Neural crest cell (in vitro differentiated cells): ENCODE results near the gene SYT9. TPM values are rescaled to one million over a fixed set of nuclear protein-coding genes. Genes with fewer than 3 reads are reported as not detected.

Source experiments
- DNase-seq: peaks from one replicate; pipeline ENCODE4 v3.0.0; 2021; ENCODE audit warnings: low read depth, mixed read lengths, low spot score
- H3K27ac Mint-ChIP-seq: one replicate; pipeline ENCODE4 v1.8.0; 2021; ENCODE audit warnings: mild to moderate bottlenecking, mixed read lengths; ENCODE audit not compliant: unreplicated experiment
- H3K27me3 Mint-ChIP-seq: 2 replicates; pipeline ENCODE4 v1.8.0; 2021; ENCODE audit warnings: low read depth, mild to moderate bottlenecking, mixed read lengths
- H3K36me3 Mint-ChIP-seq: 2 replicates; pipeline ENCODE4 v1.8.0; 2021; ENCODE audit warnings: low read depth, mild to moderate bottlenecking, mixed read lengths
- H3K4me1 Mint-ChIP-seq: 2 replicates; pipeline ENCODE4 v1.8.0; 2021; ENCODE audit warnings: mixed read lengths
- H3K4me3 Mint-ChIP-seq: one replicate; pipeline ENCODE4 v1.8.0; 2021; ENCODE audit warnings: mild to moderate bottlenecking, mixed read lengths
- H3K9me3 Mint-ChIP-seq: 2 replicates; pipeline ENCODE4 v1.8.0; 2021; ENCODE audit warnings: mixed read lengths
- total RNA-seq: library from RNA; stranded (reverse); gene quantifications from 2 replicates; pipeline ENCODE4 v1.2.1, GENCODE V29; 2021
- TF ChIP-seq, protein P1 (sequence below): fragments of 200-600 bp; sonication (generic); conservative IDR thresholded peaks from 2 replicates; pipeline ENCODE4 v1.5.0; 2021; ENCODE audit warnings: antibody characterized with exemption, mild to moderate bottlenecking

SYT9 gene
- total RNA-seq, 1 donor from 2014 or later = 0.72 TPM

DNA sequence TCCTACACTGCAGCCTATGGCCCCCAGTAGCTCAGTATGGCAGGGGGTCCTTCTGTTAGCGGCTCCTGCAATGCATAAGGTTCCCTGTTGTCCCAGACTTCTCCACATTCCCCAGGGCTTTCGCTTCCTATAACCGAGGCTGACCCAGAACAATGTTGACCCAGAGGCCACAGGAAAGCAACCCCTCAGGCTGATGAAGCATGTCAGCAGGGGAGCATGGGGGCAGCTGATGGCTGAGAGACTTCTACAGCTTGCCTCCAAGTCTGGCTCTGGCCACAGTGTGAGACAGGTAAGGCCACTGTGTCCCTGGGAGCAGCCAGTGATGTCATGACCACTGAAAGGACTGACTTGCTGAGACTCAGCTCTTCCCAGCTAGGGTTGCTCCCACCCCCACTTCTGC lies 249.5 kb downstream of the SYT9 start:
- no peaks in the 10 kb centered on the region for H3K27me3 Mint-ChIP-seq
- H3K27ac Mint-ChIP-seq = no peak overlapping the region
- H3K9me3 Mint-ChIP-seq = peaks cover 2% of the 10 kb centered on the region
- H3K4me3 Mint-ChIP-seq = no peak overlapping the region
- no peaks in the 10 kb centered on the region for H3K4me1 Mint-ChIP-seq
- DNase-seq = no peak
- TF ChIP-seq, protein P1, sequence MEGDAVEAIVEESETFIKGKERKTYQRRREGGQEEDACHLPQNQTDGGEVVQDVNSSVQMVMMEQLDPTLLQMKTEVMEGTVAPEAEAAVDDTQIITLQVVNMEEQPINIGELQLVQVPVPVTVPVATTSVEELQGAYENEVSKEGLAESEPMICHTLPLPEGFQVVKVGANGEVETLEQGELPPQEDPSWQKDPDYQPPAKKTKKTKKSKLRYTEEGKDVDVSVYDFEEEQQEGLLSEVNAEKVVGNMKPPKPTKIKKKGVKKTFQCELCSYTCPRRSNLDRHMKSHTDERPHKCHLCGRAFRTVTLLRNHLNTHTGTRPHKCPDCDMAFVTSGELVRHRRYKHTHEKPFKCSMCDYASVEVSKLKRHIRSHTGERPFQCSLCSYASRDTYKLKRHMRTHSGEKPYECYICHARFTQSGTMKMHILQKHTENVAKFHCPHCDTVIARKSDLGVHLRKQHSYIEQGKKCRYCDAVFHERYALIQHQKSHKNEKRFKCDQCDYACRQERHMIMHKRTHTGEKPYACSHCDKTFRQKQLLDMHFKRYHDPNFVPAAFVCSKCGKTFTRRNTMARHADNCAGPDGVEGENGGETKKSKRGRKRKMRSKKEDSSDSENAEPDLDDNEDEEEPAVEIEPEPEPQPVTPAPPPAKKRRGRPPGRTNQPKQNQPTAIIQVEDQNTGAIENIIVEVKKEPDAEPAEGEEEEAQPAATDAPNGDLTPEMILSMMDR = no peak
- no peaks in the 10 kb centered on the region for H3K36me3 Mint-ChIP-seq

DNA sequence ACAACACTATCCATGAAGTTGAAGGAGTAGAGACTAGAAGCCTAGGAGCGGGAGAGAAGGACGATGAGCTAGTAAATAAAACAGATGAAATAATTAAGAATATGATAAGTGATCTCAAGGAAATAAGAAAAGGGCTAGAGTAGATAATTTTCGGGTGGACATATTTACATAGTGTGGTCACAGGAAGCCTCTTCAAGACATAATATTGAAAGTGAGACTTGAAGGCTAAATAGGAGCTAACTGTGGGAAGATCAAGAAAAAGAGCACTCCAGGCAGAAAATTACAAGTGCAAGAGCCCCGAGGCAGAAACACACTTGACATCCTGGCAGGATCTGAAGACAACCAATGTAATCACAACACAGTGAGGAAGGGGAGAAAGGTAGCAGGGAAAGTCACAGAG lies 250.2 kb downstream of the SYT9 start:
- peaks cover 3% of the 10 kb centered on the region for H3K9me3 Mint-ChIP-seq
- H3K27me3 Mint-ChIP-seq = peaks cover 5% of the 10 kb centered on the region
- H3K4me1 Mint-ChIP-seq = no peaks in the 10 kb centered on the region
- TF ChIP-seq, protein P1 = no peak
- no peak overlapping the region for H3K27ac Mint-ChIP-seq
- DNase-seq = no peak
- no peak overlapping the region for H3K4me3 Mint-ChIP-seq
- H3K36me3 Mint-ChIP-seq = no peaks in the 10 kb centered on the region

DNA sequence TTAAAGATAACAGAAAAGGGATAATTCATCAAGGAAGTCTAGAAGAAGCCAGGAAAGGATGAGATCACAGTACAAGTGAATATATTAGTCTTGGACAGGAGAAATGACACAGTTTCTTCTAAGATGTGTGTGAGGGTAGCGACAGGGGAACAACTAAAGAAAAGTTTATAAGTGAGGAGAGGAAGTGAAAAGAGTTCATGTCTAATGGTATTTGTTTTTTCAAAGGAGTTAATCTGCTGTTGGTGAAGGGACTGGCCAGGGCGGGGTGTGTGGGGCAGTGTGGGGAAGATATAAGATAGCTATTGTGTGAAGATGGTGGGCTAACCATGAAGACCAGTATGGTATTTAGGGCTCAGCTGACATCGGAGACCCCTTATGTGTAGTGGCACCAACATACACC lies 254.5 kb downstream of the SYT9 start:
- DNase-seq = no peak
- Mint-ChIP-seq H3K36me3 (no peaks in the 10 kb centered on the region), H3K27ac (no peak overlapping the region), H3K9me3 (peaks cover 3% of the 10 kb centered on the region), H3K27me3 (peaks cover 7% of the 10 kb centered on the region), H3K4me1 (peaks cover 3% of the 10 kb centered on the region), H3K4me3 (no peak overlapping the region)
- TF ChIP-seq, protein P1 = no peak

DNA sequence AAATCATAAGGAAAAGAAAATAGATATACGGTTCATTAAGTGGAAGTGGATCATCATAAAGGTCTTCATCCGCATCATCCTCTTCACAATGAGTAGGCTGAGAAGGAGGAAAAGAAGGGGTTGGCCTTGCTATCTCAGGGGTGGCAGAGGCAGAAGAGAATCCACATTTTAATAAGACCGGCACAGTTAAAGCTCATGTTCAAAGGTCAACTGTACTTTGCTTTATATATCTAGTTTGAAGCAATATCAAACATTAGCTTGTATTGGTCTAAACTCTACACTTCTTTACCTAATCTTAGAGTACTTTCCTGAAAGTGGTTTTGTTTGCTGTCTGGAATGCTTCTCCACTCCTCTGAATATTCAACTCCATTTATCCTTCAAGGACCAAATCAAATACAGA lies 256.4 kb downstream of the SYT9 start:
- no peak for DNase-seq
- H3K36me3 Mint-ChIP-seq = no peaks in the 10 kb centered on the region
- no peak overlapping the region for H3K27ac Mint-ChIP-seq
- H3K4me3 Mint-ChIP-seq = no peak overlapping the region
- peaks cover 17% of the 10 kb centered on the region for H3K4me1 Mint-ChIP-seq
- peaks cover 3% of the 10 kb centered on the region for H3K9me3 Mint-ChIP-seq
- peaks cover 12% of the 10 kb centered on the region for H3K27me3 Mint-ChIP-seq
- TF ChIP-seq, protein P1 = no peak

DNA sequence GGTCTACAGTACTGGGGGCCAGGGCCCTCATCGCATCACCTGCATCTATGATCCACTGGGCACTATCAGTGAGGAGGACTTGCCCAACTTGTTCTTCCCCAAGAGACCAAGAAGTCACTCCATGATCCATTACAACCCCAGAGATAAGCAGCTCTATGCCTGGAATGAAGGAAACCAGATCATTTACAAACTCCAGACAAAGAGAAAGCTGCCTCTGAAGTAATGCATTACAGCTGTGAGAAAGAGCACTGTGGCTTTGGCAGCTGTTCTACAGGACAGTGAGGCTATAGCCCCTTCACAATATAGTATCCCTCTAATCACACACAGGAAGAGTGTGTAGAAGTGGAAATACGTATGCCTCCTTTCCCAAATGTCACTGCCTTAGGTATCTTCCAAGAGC lies 258.3 kb downstream of the SYT9 start:
- TF ChIP-seq, protein P1 = no peak
- Mint-ChIP-seq H3K36me3 (no peaks in the 10 kb centered on the region), H3K4me1 (peaks cover 26% of the 10 kb centered on the region), H3K4me3 (peak overlapping the region; percentile 25), H3K9me3 (peaks cover 3% of the 10 kb centered on the region), H3K27ac (no peak overlapping the region), H3K27me3 (peaks cover 23% of the 10 kb centered on the region)
- no peak for DNase-seq

DNA sequence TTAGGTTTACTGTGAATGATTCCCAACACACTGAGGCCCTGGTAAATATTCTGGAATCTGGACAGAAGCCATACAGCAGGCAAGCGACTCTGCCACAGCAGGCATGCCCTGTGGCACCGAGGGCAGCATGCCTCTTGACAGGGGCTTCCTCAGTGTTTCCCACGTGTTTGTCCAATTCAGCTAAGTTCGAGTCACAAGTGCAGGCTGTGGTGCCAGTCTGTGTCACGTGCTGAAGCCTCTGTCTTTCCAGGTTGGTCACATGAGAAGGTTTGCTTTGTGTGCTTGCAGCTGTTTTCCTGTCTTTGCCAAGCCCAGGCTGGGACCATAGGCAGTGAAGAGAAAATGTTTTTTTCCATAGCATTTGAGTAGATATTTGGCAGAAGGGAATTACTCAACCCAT lies 259.7 kb downstream of the SYT9 start:
- H3K27ac Mint-ChIP-seq = no peak overlapping the region
- peaks cover 38% of the 10 kb centered on the region for H3K27me3 Mint-ChIP-seq
- TF ChIP-seq, protein P1 = no peak
- peak overlapping the region; percentile 78 for H3K4me3 Mint-ChIP-seq
- H3K4me1 Mint-ChIP-seq = peaks cover 26% of the 10 kb centered on the region
- no peaks in the 10 kb centered on the region for H3K9me3 Mint-ChIP-seq
- H3K36me3 Mint-ChIP-seq = no peaks in the 10 kb centered on the region
- DNase-seq = no peak
